ENCODE data around the gene ARHGEF19. TPM values are rescaled to one million over a fixed set of nuclear protein-coding genes. Genes with fewer than 3 reads are reported as not detected.

The ARHGEF19 gene
- total and polyA plus RNA-seq, 9 of the 15 experiments (the other 6 are each of a cell fraction or from before 2014, with no cell fraction given): 0.73 to 21.0 (median 5.2) TPM

DNA sequence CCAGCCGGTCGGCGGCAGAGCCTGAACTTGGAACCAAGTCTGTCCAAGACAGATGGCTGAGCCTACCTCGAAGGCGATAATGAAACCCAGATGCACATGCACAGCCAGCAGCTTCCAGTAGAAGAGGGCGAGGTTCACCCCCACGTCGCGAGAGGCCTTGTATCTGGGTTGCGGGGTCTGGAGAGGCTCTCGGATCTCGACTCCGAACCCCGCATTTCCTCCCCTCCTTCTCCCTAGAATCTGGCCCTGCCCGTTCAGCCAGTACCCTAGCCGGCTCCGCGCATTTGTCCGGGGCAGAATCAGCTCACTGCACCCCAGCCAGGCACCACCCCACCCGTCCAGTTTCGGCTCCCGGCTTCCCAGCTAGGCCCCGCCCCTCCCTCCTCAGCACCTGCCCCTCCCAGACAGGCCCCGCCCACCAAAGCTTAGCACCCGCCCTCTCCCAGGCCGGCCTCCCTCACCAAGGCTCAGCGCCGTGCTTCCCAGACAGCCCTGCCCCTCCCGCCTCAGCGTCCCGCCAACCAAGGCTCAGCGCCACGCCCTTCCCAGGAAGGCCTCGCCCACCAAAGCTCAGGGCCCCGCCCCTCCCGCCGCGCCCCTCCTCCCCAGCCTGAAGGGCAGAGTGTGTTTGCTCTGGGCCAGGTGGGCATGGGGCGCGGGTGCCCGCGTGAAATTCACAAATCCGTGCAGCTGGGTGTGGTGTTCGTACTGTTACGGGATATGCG is 4.8 kb upstream of the ARHGEF19 start (continued):
- TF ChIP-seq ATF7 (IDR thresholded peaks at IDR 0.05) (peak; percentile 35; the same call in 1 of the 2 replicates), CEBPB (tag; IDR thresholded peaks at IDR 0.05) (no peak), MBD2 (IDR thresholded peaks at IDR 0.05; ENCODE audit: borderline replicate concordance, low read depth) (0 out of 2 replicates have a peak, but pooled peaks have one; percentile 26), HDGF (IDR thresholded peaks at IDR 0.05) (peak; percentile 85; the same call in 1 of the 2 replicates), PHB2 (IDR thresholded peaks at IDR 0.05; ENCODE audit: low read depth) (no peak), BHLHE40 (IDR thresholded peaks at IDR 0.05; ENCODE audit: low read length) (peak; percentile 24), ZNF586 (CRISPR knock-in tag; conservative IDR thresholded peaks at IDR 0.05) (no peak), HDAC1 (IDR thresholded peaks at IDR 0.05) (peak in 1 of 2 experiments; percentile 37; a peak in 2 of 4 replicates), TRIM24 (IDR thresholded peaks at IDR 0.05) (peak in 1 of 2 experiments; percentile 61; a peak in 1 of 4 replicates), SP1 (CRISPR knock-in tag; IDR thresholded peaks at IDR 0.05) (peak; percentile 87), HMGN3 (IDR thresholded peaks at IDR 0.05; ENCODE audit: borderline replicate concordance, extremely low read depth, insufficient read length, low read depth, low read length) (peak; percentile 75), RUNX1 (IDR thresholded peaks at IDR 0.05; ENCODE audit: low read depth) (no peak), CC2D1A (IDR thresholded peaks at IDR 0.05) (0 out of 2 replicates have a peak, but pooled peaks have one; percentile 15), NR3C1 (CRISPR knock-in tag; IDR thresholded peaks at IDR 0.05) (no peak), LARP7 (IDR thresholded peaks at IDR 0.05) (peak; percentile 72; the same call in 1 of the 2 replicates), ZFX (CRISPR knock-in tag; IDR thresholded peaks at IDR 0.05) (peak; percentile 52), HDAC2 (IDR thresholded peaks at IDR 0.05) (peak; percentile 41; the same call in 1 of the 2 replicates)
- TF ChIP-seq, protein P1, sequence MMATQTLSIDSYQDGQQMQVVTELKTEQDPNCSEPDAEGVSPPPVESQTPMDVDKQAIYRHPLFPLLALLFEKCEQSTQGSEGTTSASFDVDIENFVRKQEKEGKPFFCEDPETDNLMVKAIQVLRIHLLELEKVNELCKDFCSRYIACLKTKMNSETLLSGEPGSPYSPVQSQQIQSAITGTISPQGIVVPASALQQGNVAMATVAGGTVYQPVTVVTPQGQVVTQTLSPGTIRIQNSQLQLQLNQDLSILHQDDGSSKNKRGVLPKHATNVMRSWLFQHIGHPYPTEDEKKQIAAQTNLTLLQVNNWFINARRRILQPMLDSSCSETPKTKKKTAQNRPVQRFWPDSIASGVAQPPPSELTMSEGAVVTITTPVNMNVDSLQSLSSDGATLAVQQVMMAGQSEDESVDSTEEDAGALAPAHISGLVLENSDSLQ (IDR thresholded peaks at IDR 0.05): peak; percentile 72
- TF ChIP-seq, protein P2, sequence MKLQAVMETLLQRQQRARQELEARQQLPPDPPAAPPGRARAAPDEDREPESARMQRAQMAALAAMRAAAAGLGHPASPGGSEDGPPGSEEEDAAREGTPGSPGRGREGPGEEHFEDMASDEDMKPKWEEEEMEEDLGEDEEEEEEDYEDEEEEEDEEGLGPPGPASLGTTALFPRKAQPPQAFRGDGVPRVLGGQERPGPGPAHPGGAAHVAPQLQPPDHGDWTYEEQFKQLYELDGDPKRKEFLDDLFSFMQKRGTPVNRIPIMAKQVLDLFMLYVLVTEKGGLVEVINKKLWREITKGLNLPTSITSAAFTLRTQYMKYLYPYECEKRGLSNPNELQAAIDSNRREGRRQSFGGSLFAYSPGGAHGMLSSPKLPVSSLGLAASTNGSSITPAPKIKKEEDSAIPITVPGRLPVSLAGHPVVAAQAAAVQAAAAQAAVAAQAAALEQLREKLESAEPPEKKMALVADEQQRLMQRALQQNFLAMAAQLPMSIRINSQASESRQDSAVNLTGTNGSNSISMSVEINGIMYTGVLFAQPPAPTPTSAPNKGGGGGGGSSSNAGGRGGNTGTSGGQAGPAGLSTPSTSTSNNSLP (IDR thresholded peaks at IDR 0.05; ENCODE audit: borderline replicate concordance, low read depth, low read length): no peak
- TF ChIP-seq, protein P3, sequence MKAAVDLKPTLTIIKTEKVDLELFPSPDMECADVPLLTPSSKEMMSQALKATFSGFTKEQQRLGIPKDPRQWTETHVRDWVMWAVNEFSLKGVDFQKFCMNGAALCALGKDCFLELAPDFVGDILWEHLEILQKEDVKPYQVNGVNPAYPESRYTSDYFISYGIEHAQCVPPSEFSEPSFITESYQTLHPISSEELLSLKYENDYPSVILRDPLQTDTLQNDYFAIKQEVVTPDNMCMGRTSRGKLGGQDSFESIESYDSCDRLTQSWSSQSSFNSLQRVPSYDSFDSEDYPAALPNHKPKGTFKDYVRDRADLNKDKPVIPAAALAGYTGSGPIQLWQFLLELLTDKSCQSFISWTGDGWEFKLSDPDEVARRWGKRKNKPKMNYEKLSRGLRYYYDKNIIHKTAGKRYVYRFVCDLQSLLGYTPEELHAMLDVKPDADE (conservative IDR thresholded peaks at IDR 0.05; ENCODE audit: control insufficient read depth, low read depth, low read length): 0 out of 2 replicates have a peak, but pooled peaks have one; percentile 55
- TF ChIP-seq, protein P4, sequence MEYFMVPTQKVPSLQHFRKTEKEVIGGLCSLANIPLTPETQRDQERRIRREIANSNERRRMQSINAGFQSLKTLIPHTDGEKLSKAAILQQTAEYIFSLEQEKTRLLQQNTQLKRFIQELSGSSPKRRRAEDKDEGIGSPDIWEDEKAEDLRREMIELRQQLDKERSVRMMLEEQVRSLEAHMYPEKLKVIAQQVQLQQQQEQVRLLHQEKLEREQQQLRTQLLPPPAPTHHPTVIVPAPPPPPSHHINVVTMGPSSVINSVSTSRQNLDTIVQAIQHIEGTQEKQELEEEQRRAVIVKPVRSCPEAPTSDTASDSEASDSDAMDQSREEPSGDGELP (CRISPR knock-in tag; IDR thresholded peaks at IDR 0.05; ENCODE audit: borderline replicate concordance): peak; percentile 67
- TF ChIP-seq, protein P5, sequence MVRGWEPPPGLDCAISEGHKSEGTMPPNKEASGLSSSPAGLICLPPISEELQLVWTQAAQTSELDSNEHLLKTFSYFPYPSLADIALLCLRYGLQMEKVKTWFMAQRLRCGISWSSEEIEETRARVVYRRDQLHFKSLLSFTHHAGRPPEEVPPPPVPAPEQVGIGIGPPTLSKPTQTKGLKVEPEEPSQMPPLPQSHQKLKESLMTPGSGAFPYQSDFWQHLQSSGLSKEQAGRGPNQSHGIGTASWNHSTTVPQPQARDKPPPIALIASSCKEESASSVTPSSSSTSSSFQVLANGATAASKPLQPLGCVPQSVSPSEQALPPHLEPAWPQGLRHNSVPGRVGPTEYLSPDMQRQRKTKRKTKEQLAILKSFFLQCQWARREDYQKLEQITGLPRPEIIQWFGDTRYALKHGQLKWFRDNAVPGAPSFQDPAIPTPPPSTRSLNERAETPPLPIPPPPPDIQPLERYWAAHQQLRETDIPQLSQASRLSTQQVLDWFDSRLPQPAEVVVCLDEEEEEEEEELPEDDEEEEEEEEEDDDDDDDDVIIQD (CRISPR knock-in tag; IDR thresholded peaks at IDR 0.05): no peak

Data from K562 (cell line).